ENCODE measurements around the gene SRRM4.
A peak's percentile ranks its signal among the peaks of the same experiment; 100 is the strongest.
"Not testable (repeated sequence)": the region's sequence is repeated elsewhere in the genome, so short reads cannot be mapped to it uniquely, and the experiment has no call there.

Gene SRRM4

GRCh38 chr12:119020406-119021360 lies 39.3 kb downstream of the SRRM4 start:
- DNase-seq (ENCODE audit: low read depth): no peak
- H3K4me3 ChIP-seq (ENCODE audit: low read length): no peak overlapping the region
- TF ChIP-seq CTCF (conservative IDR thresholded peaks at IDR 0.05; ENCODE audit: low read length): no peak

GRCh38 chr12:119024356-119024755 lies 43.0 kb downstream of the SRRM4 start:
- no peak for DNase-seq (ENCODE audit: low read depth)

GRCh38 chr12:119025786-119026185 lies 44.4 kb downstream of the SRRM4 start:
- DNase-seq (ENCODE audit: low read depth): no peak
- H3K4me3 ChIP-seq (ENCODE audit: low read length): no peak overlapping the region
- no peak for TF ChIP-seq CTCF (conservative IDR thresholded peaks at IDR 0.05; ENCODE audit: low read length)

More at GRCh38 chr12:119024356-119024755, 43.0 kb downstream of the SRRM4 start:
- H3K4me3 ChIP-seq (ENCODE audit: low read length): no peak overlapping the region
- no peak for TF ChIP-seq CTCF (conservative IDR thresholded peaks at IDR 0.05; ENCODE audit: low read length)

- H3K4me3 ChIP-seq (ENCODE audit: low read length); DNase-seq (ENCODE audit: low read depth): not testable (repeated sequence)
Measured at GRCh38 chr12:119033332-119033731, 52.0 kb downstream of the SRRM4 start.

- peak; percentile 16 for DNase-seq (ENCODE audit: low read depth)
- no peak overlapping the region for H3K4me3 ChIP-seq (ENCODE audit: low read length)
- TF ChIP-seq CTCF (conservative IDR thresholded peaks at IDR 0.05; ENCODE audit: low read length): peak; percentile 52
Measured at GRCh38 chr12:119036878-119037825, 55.8 kb downstream of the SRRM4 start.

- TF ChIP-seq CTCF (conservative IDR thresholded peaks at IDR 0.05; ENCODE audit: low read length): no peak
- DNase-seq (ENCODE audit: low read depth): no peak
- no peak overlapping the region for H3K4me3 ChIP-seq (ENCODE audit: low read length)
Measured at GRCh38 chr12:119044094-119044493, 62.8 kb downstream of the SRRM4 start.

GRCh38 chr12:119047641-119048040 lies 66.3 kb downstream of the SRRM4 start:
- no peak for DNase-seq (ENCODE audit: low read depth)
- TF ChIP-seq CTCF (conservative IDR thresholded peaks at IDR 0.05; ENCODE audit: low read length): no peak
- H3K4me3 ChIP-seq (ENCODE audit: low read length): no peak overlapping the region

Data from AG10803 (cell line).